A375 (cell line): Measurements from ENCODE around the gene RIPPLY2. TPM values are rescaled to one million over a fixed set of nuclear protein-coding genes. Genes with fewer than 3 reads are reported as not detected.

Source experiments
- total RNA-seq: library from RNA; depleted of rRNA; stranded (reverse); fragments of >200 nt; shearing (Covaris generic); gene quantifications from 2 replicates; pipeline ENCODE4 v1.2.3, GENCODE V29; 2014; rRNA removed

The RIPPLY2 gene
- 0.11 TPM in 1 of 2 replicates, not detected in the other for total RNA-seq

GRCh38 chr6:83853178-83854000 is at the start of gene RIPPLY2:
RIPPLY2 (plus strand) TSS chr6:83853360; CDS start chr6:83853417, 57 bp downstream.

GRCh38 chr6:83859410-83860358 is 6.5 kb downstream of the RIPPLY2 start, which contains the start of gene CYB5R4:
CYB5R4 (plus strand) TSS chr6:83859689; CDS start chr6:83859783, 94 bp downstream.

Other genes with a start within 250 kb of the RIPPLY2 start
- gene SNAP91, start 144.3 kb upstream of the RIPPLY2 start, total RNA-seq = 0.57 and 0.93 TPM in 2 replicates
- 8.3 and 9.4 TPM in 2 replicates for gene CYB5R4, start 6.3 kb downstream of the RIPPLY2 start, total RNA-seq
- gene MRAP2, start 180.4 kb downstream of the RIPPLY2 start, total RNA-seq = 0.19 and 0.49 TPM in 2 replicates